NCI-H524 treated with DMSO at 0.1 percent for 48 hours (cell line): ENCODE data around the gene ATP8A2.
A peak's percentile ranks its signal among the peaks of the same experiment; 100 is the strongest.
"Not testable (repeated sequence)": the region's sequence is repeated elsewhere in the genome, so short reads cannot be mapped to it uniquely, and the experiment has no call there.

Source experiments
- DNase-seq: peaks from one replicate; lab custom pipeline; 2025; lab: John Stamatoyannopoulos, UW

Gene ATP8A2

DNA sequence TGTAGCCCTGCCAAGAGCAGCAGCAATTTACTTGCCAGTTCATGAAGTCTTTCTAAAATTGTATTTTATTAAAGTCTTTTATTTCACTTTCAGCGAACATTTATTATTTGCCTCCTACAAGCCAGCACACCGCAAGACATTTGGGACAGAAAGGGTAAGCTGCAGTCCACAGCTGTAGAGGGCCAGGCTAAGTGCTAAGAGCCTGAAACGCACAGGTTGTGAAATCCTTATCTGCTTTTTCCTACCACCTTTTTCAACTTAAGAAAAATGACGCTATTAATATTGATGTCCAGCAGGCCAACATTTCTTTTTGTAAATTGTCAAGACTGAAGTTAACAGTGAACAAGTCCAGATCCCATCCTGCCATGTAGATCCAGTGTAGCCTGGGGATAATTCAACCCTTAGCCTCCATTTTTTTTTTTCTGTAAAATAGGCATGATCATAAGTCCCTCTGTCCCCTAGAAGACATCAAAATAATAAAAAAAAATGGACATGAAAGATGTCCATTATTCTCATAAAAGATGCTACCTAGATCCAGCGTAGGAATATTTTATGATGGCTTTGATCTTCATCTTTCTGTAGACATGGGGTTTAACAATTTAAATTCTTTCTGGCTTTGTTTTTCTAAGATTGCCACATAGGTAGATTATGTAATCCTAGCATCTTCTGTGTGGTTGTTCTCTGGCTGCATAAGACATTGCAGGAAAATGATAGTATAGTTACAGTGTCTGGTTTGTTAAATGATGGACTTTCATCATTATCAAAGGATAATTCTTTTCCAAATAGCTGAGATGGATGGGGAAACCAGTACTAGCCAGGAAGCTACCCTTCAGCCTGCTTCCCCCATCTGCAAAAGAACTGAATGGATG lies 551.7 kb downstream of the ATP8A2 start:
- no peak for DNase-seq

DNA sequence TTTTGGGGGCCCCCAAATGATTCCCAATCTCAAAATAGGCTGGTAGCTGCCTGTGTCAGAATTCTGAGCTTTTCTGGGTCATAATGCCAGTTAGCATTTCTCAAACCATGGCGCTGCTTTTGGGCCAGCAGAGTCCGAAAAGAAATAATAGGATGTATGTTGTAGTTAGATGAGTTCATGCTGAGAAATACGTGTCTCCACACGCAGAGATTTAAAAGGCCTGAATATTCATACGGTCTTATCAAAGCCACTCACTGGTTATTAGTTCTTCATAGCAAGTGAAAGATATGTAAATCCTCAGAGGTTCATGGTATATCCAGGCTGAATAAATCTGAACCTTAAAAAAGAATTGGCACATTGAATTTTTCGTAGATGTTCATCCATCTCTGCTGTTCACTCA lies 555.6 kb downstream of the ATP8A2 start:
- DNase-seq, result no peak

DNA sequence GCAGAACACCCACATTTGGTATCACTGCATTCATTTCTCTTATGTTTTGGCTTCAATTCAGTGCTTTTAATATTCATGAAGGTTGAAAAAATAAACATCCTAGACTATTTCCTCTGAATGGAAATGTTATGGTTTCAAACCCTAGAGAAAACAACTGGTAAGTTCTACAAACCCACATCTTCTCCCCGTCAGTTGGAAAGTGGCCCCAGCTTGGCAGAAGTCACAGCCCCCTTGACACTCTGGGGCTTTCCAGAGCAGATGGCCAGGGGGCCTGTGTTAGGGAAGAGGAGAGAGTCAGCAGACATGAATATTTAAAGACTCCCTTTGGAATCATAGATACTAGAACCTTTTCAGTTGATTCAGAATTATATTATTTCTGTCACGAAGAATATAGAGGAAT lies 556.2 kb downstream of the ATP8A2 start:
- peak; percentile 55 for DNase-seq

DNA sequence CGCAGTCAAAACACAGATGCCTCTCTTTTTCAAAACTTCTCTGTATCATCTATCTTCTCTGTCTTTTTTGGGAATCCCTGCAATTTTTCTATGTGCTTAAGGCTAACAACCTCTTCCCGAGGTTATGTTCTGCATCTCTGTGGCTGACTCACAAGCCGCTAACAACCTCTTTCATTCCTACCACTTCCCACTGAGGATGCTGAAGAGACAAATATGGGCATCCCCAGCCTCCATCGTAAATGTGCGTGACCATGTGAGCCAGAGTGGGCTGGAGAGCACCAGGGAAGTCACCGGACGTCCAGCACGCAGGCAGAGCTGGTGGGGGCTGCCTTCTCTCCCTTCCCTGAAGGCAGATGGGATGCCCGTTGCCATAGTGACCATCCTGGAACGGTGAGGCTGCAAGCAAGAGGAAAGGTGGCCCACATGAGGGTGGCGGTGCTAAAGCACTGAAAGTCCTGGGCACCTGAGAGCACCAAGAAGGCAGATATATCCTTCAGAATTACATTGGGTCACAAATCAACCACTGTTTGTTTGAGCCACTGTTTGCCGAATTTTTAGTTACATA lies 557.2 kb downstream of the ATP8A2 start:
- DNase-seq, result no peak

DNA sequence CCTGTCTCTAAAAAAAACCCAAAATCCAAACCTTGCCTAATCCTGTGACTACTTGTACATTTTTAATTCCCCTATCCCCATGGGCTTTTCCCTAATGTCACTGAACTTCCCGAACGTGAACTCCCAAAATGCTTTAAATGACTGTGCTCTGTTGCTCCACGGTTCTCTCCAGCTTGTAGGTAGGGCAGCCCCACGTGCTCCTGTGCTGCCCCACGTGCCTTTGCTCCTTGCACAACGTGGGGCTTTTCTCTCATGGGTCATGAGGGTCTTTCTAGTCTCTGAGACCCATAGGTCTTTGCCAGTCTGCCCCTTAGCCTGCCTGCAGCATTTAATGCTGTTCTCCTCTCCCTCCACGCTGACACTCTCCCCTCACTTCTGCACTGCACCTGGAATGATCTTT lies 558.0 kb downstream of the ATP8A2 start:
- DNase-seq, result no peak

DNA sequence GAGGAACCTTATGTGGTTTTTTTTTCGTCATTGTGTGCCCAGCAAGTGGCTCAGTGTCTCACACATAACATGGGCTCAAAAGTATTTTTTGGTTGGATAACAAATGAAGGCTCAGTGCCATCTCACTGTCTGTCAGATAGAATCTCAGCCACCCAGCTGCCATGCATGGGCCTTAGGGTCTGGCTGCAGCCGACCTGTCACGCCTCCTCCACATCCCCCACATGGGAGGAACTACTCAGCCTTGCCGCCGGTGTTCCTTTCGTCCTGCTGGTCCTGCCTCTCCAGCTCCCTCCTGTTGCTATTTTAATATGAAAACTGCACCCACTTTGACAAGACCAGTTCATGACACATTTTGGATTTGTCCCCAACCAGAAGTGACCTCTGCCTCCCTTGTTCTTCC lies 558.9 kb downstream of the ATP8A2 start:
- DNase-seq, result no peak

DNA sequence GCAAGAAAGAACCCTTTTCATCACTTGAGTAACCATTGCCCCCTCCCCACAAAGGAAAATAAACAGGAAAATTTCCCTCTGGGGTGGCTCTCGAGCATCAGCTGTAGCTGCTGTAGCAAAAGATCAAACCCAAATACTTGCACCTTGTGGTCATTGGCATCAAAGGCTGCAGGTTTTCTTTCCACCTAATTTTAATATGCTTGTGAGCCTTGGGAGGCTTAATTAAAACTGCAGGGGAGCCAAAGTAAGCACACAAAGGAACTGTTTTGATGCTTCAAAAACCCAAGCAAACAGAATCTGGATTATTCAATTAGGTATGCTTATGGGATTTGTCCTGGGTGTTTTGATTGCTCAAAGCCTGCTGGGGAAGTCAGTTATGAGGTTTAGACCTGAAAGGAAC lies 560.6 kb downstream of the ATP8A2 start:
- no peak for DNase-seq

DNA sequence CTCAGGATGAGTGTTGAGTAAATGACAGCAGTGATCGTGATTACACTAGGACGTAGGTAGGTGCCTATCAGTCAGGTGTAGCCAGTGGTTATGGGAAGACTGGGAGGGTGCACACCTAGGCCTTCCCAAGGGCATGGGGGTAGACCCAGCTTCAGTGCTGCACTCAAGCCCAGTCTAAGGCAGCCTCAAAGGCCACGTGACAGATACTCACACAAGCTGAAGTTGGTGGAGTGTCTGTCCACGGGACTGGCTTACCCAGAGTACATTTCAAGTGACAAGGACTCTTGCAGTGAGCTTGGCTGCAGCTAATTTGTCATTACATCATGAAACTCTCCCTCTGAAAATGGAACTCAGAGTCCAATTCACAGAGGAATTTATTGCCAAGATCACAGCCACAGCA lies 561.7 kb downstream of the ATP8A2 start:
- DNase-seq, result no peak

DNA sequence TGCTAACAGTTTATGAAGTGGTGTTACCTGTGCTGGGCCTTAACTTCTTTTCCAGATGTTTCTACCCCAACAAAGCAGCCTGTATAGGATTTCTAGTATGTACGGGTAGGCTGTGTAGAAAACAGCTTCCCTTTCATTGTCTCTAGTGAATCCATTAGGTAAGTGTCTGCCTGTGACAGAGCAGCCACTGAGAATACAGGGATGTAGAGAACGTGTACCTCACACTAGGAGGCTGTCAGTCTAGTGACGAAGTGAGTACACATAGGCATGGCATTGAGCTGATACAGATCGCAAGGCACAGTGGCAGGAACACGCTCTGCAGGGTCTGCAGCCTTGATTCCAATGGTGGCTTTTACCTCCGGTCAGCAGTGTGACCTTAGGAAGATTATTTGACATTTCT lies 562.4 kb downstream of the ATP8A2 start:
- no peak for DNase-seq

DNA sequence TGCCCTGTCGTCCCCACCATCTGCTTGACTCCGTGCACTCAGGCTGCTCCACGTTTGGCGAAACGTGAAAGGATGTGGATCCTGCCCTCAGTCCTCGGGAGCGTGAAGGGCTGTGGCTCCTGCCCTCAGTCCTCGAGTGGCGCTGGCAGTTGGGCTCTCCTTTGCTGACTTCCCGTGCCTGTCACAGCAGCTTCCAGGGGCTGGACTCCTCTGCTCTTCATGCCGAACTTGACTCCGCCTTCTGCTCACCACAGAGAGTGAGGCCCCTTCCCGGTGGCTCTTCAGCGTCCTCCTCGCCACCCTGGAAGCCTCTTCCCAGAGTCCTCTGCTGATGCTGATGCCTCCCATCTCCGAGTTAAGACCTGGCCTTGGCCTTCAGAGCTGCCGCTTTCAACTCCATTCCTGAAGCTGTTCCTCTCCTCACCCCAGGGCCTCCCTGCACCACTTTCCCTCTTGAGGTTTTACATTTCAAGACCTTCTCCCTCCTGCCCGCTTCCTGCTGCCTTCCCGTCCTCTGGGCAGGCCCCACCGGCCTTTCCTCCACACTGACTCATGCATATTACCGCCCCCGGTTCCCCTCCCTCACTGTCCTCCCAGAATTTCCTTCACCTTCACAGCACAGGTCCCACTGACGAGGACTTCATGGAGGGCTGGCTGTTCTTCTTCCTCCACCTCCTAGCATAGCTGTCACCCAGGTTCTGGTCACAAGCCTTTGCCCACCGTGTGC lies 568.4 kb downstream of the ATP8A2 start:
- no peak for DNase-seq

DNA sequence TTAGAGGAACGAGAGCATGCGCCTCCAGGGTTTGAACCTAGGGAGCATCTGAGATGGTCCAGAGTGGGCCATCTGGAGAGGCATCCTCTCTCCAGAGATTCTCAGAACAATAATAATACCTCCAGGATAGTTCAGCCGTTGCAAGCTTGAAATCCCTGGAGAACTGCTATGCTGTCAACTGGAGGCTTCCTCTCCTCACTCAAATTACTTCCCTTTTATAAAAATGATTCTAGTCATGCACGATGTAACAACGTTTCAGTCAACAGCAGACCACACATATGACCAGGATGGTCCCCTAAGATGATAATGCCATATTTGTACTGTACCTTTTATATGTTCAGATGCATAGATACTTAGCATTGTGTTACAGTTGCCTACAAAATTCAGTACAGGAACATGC lies 571.3 kb downstream of the ATP8A2 start:
- DNase-seq, result no peak

DNA sequence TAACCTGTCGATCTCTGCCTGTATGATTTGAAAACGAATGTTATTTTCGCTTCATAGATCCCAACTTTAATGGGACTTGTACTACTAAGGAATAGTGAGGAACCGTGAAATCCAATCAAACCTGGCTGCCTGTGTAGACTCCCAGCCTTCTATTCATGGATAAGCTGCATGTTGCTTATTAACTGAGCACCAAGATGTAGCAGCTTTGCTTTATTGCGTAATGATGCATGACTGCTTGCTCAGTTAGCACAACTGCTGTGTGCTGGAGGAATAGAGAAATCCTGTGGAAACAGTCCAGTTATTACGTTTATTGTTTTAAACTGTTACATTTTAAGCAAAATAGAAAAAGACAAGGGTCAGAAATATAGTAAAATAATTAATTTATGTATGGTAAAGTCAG lies 571.9 kb downstream of the ATP8A2 start:
- no peak for DNase-seq

DNA sequence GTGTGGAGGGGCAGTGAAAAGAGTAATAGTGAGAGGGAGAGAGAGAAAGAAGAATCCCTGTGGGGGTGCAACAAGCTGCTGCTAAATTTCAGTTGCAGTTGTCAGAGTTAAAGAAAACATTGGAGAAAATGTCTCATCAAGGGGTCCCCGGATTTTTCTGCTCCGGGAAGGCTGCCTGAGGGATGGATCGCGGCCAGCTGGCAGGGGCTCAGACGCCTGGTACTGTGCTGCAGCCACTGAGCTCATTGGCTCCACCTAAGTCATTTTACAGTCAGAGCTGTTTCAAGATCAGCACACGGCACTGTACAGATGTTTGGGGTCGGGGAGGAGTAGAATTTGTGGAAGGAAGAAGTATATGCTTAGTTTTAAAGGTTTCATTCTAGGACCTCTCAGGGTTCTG lies 573.8 kb downstream of the ATP8A2 start:
- DNase-seq, result no peak

DNA sequence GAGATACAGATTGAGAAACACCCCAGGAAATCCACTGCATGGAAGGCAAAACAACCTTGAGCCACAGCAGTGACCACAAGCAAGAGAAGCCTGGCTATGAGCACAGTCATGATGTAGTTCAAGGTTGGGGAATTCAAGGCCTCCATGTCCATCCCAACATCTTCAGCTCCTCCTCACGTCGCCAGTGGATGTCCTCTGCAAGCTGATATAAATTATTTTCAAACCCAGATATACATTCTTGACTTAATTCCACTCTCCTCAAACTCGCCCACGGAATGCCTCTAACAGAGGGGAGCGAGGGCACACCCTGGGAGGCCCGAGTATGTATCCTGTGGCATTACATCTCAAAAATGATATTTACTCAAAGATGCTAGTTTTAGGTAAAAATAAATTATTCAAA lies 574.5 kb downstream of the ATP8A2 start:
- DNase-seq, result no peak

DNA sequence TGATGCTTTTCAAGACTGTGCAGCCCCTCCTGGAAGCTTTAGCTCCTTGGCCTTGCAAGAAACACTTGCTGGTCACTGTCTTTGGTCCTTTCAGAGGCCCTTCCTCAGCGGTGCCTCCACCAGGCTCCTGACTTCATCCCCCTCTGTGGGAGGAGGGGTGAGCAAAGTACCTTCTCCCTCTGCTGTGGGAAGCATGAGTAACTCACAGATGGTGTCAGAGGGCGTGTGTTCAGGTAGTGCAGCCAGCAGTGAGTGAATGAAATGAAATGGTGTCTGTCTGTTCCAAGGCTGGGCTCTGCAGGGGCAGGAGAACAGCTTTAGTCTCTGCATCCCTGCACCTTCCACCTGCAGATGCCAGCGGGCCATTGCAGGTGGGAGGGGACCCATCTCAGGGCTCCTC lies 577.1 kb downstream of the ATP8A2 start:
- no peak for DNase-seq

DNA sequence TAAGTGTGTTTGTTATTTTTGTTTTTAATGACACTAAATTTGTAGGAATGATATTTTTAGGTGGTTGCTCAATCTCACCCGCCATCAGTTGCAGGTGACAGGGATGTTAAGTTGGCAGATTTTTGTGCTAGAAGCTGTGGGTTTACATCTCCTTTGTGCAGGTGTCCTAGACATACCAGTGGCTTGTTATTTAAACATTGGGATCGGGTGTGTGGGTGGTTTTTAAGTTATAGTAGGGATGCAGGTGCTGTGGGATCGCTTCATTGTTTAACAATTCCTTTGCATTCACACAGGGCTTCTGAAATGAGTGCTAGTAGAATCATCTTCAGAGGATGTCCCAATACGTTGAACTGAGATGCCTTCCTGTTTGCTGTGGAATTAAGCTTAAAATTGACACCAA lies 580.1 kb downstream of the ATP8A2 start:
- DNase-seq, result no peak

DNA sequence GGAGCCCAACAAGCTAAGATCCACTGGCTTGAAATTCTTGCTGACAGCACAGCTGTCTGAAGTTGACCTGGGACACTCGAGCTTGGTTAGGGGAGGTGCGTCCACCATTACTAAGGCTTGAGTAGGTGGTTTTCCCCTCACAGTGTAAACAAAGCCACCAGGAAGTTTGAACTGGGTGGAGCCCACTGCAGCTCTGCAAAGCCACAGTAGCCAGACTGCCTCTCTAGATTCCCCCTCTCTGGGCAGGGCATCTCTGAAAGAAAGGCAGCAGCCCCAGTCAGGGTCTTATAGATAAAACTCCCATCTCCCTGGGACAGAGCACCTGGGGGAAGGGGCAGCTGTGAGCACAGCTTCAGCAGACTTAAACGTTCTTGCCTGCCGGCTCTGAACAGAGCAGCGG lies 582.3 kb downstream of the ATP8A2 start:
- DNase-seq, result not testable (repeated sequence)

DNA sequence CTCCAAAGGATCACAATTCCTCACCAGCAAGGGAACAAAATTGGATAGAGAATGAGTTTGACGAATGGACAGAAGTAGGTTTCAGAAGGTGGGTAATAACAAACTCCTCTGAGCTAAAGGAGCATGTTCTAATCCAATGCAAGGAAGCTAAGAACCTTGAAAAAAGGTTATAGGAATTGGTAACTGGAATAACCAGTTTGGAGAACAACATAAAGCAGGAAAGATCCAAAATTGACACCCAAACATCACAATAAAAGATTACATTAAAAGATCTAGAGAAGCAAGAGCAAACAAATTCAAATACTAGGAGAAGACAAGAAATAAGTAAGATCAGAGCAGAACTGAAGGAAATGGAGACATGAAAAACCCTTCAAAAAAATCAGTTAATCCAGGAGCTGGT lies 583.2 kb downstream of the ATP8A2 start:
- DNase-seq, result not testable (repeated sequence)

DNA sequence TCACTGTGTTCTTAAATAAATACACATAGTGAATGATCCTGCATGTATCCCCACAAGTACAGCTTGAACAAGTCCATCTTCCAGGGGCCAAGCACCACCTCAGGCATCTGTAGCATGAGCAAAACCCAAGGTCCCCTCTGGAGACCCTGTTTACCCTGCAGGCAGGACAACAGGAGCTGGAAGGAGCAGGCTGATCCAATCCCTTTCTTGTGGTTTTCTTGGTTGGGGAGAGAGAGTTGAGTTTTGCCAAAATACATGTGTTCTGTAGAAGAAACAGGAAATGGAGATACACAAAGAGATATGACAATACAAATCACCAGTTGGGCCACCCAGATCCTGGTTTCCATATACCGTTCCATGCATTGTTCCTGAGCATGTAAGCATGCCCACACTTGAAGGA lies 587.2 kb downstream of the ATP8A2 start:
- no peak for DNase-seq

DNA sequence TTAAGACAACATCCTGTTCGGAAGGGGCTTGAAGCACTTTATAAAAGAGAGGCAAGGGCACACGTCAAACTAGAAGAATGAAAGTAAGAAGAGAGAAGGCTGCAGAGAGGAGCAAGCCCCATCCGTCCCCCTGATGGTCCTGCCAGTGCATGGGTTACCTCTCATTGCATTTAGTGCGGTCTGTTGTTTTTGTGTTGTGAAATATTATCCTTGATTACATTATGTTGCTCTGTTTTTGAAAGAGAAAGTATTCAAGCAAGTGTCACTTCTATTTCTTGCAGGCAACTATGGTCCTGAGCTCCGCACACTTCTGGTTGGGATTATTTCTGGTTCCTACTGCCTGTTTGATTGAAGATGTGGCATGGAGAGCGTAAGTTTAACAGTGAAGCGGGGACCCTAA lies 589.5 kb downstream of the ATP8A2 start:
- DNase-seq, result no peak

DNA sequence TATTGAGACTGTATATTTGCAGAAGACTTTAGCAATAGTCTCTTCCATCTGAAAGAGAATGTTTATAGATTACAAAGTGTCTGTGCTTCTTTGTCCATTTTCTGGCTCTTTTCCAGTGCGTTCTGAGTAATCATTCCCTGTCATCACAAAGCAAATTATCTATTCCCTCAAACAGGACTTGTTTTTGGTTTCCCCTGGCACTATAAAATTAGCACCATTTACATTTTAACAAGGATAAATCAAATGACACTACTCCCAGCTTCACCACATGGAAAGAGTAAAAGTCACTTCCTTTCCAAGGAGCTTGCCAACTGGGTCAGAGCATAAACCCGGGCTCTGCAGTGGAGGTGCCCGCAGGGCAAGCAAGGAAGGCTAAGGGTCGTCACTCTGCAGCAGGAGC lies 591.9 kb downstream of the ATP8A2 start:
- no peak for DNase-seq

DNA sequence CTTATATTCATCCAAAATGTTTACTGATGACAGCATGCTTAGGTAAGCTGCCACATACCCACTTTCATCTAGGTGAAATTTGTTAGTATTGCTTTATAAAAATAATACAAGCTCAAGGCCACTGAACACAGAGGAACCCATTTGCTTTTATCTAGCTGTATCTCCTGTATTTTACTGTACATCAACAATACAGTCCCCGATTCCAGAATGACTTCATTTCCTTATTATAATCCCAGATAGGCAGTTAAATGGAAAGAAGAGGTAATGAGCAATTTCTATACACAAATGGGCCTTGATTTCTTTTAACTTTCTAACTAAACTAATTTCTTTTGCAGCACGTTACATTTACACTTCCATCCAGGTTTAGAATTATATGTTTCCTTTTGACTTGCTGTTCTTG lies 593.8 kb downstream of the ATP8A2 start:
- DNase-seq, result no peak

DNA sequence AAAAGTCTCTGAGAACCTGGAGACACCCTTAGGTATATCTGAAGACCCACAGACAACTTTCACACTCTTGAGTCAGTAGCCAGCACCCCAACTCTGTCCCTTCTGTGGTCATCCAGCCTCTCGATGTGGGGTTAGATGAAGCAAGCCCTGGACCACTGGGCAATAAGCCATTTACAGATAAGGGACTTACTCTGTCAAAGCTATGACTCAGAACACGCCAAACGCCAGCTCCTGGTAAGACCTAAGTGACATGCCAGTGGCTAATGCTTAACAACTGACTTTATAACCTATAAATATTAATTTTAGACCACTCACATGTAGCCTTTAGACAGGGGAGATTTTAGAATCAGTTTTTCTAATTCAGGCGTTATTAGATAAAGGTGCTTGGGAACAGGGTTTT lies 594.3 kb downstream of the ATP8A2 start:
- DNase-seq, result no peak
